Erythroblast (primary cell): ENCODE measurements around the gene UHRF1.
"Not testable (repeated sequence)": the region's sequence is repeated elsewhere in the genome, so short reads cannot be mapped to it uniquely, and the experiment has no call there.

Experiments
- GATA1 ChIP-seq: IDR thresholded peaks from 2 replicates; pipeline ENCODE4 v1.6.1; 2011; ENCODE audit warnings: low read depth, mild to moderate bottlenecking, control low read depth, low read length, moderate library complexity
- POLR2A ChIP-seq: IDR thresholded peaks from 2 replicates; pipeline ENCODE4 v1.6.1; 2011; ENCODE audit warnings: mild to moderate bottlenecking, low read length

GRCh38 chr19:4954320-4955149 lies 45.2 kb downstream of the UHRF1 start:
- not testable (repeated sequence) for TF ChIP-seq POLR2A, GATA1
